Activated T-helper 17 cell treated with anti-CD3 and anti-CD28 coated beads, Interleukin-2, amount 50 U/mL, for 72 hours (primary cell): ENCODE data around the gene ATOH7. TPM values are rescaled to one million over a fixed set of nuclear protein-coding genes. Genes with fewer than 3 reads are reported as not detected.

ENCODE experiments used
- total RNA-seq, 2 donors: library from RNA; stranded (reverse); gene quantifications; one replicate each; pipeline ENCODE4 v1.2.3, GENCODE V29; 2022

ATOH7 gene
- total RNA-seq, 2 donors from 2014 or later, result not detected

Other genes starting within 250 kb of the ATOH7 start
- 100 to 1,000 TPM in 1 of 2 donors, 10 to 100 TPM in 1; 72.2 to 102 TPM for gene HERC4, start 156.8 kb downstream of the ATOH7 start, total RNA-seq
- gene MYPN, start 122.6 kb downstream of the ATOH7 start, total RNA-seq, result 1 to 10 TPM in 1 of 2 donors, not detected in 1; 1.1 TPM
- gene HNRNPH3, start 100.0 kb upstream of the ATOH7 start, total RNA-seq, result 100 to 1,000 TPM; 113 to 133 TPM
- gene PBLD, start 100.8 kb upstream of the ATOH7 start, total RNA-seq, result under 1 TPM; 0.58 to 0.69 TPM
- 10 to 100 TPM in 1 of 2 donors, 1 to 10 TPM in 1; 9.6 to 12.3 TPM for gene RUFY2, start 175.2 kb upstream of the ATOH7 start, total RNA-seq
- gene DNA2, start 239.9 kb upstream of the ATOH7 start, total RNA-seq, result 10 to 100 TPM; 35.0 to 39.8 TPM